MM.1S (cell line): ENCODE measurements around the gene ANKRD9.

ENCODE experiments used
- EZH2phosphoT487 ChIP-seq: fragments of 300-600 bp; sonication (generic); IDR thresholded peaks from 2 replicates; pipeline ENCODE4 v1.6.1; 2018; ENCODE audit warnings: antibody characterized with exemption, low read length
- TF ChIP-seq, protein P1 (sequence below): fragments of 300-600 bp; sonication (generic); IDR thresholded peaks from 2 replicates; pipeline ENCODE4 v1.5.1; 2016; ENCODE audit warnings: antibody characterized with exemption, low read length, mixed read lengths

DNA sequence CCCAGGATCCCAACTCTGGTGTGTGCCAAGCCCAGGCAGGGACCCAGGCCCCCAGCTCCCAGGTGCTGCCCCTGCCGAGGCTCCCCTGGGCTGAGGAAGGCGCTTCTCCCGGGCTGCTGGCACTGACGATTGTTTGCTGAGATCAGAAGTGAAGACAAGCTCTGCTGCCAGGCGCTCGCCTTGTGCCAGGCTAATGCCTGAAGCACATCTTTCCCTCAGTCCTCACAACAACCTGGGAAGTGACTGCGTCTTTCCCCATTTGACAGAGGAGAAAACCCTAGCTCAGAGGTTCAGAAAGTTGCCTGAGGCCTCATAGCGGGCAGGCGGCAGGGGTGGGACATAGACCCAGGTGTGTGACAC lies 36.8 kb downstream of the ANKRD9 start:
- TF ChIP-seq, protein P1, sequence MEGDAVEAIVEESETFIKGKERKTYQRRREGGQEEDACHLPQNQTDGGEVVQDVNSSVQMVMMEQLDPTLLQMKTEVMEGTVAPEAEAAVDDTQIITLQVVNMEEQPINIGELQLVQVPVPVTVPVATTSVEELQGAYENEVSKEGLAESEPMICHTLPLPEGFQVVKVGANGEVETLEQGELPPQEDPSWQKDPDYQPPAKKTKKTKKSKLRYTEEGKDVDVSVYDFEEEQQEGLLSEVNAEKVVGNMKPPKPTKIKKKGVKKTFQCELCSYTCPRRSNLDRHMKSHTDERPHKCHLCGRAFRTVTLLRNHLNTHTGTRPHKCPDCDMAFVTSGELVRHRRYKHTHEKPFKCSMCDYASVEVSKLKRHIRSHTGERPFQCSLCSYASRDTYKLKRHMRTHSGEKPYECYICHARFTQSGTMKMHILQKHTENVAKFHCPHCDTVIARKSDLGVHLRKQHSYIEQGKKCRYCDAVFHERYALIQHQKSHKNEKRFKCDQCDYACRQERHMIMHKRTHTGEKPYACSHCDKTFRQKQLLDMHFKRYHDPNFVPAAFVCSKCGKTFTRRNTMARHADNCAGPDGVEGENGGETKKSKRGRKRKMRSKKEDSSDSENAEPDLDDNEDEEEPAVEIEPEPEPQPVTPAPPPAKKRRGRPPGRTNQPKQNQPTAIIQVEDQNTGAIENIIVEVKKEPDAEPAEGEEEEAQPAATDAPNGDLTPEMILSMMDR = no peak
- no peak for TF ChIP-seq EZH2phosphoT487
